HG03354 (cell line): ENCODE measurements around the gene USHBP1.
A peak's percentile ranks its signal among the peaks of the same experiment; 100 is the strongest.

Experiments
- ATAC-seq: cut with Tn5 transposase; IDR thresholded peaks from one replicate; pipeline ENCODE4 v1.9.1; 2021; ENCODE audit warnings: mild to moderate bottlenecking; ENCODE audit not compliant: unreplicated experiment, poor library complexity, severe bottlenecking

Gene USHBP1

GRCh38 chr19:17264641-17264979 lies at the start of gene USHBP1:
Gene USHBP1, minus strand, starts transcription at chr19:17264745. Its CDS starts 446 bp downstream, at chr19:17264299.
- no peak for ATAC-seq

- no peak for ATAC-seq
Measured at GRCh38 chr19:17314007-17314593, 49.6 kb upstream of the USHBP1 start.

- no peak for ATAC-seq
Measured at GRCh38 chr19:17312189-17313113, 47.9 kb upstream of the USHBP1 start.

DNA sequence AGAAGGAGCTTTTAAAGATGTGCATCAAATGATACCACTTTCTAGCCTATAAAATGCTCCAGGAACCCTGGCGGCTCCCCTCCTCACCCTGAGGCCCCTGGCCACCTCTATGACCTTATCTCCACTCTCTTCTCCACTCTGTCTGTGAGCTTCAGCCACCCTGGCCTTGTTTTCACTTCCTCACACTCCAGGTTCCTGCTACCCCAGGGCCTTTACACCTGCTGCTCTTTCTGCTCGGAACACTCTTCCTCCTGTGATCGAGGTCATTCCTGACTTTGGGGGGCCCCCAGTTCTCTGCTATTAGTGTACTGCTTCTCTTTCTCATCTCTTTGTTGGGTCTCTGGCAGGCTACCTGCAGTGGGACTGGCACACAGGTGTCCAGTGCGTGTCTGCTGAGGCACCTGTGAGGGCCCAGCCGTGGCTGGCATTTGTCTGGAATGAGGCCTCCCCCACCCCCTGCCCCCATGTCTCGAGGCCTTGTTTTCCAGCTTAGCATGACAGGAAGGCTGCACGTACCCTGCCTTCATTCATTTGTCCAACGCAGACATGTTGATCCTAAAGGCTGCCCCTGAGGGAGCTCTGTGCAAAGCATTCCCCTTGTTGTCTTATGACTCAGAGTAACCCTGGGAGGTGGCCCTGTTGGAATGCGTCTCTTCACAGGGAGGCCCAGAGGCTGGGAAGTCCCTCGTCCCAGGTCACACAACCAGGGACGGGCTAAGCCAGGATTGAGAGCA lies 47.1 kb upstream of the USHBP1 start:
- no peak for ATAC-seq

- no peak for ATAC-seq
Measured at GRCh38 chr19:17309965-17310461, 45.5 kb upstream of the USHBP1 start.

DNA sequence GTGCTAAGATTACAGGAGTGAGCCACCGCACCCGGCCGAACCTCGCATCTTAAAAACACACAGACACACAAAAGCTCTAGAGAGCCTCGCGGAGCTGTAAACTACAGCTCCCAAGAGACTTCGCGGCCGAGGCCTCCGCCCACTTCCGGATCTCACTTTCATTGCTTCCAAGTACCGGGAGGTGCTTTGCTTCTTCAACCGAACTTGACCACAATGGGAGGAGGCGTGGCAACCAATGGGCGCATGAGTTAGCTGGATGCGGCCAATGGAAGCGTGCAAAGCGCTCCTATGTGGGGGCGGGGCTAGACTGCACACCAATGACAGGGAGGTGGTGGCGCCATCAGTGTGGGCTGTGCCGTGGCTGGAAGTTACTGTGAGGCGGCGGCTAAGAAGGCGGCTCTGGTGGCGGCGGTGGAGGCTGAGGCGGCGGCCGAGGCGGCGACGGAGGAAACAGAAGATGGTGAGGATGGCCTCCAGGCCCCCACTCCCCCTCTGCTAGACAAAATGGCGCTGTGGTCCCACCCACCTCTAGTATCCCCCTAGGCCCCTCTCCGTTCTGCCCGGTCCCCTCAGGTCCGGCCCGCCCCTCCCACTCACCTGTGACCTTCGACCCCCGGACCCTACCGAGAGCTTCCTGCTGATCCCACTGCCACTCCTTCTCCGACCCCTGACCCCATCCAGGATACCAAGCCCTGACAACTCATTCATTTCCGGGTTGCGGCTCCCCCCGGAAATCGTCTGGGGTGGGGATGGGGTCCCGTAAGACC lies 44.8 kb upstream of the USHBP1 start, which contains the start of gene DDA1:
TSS of gene DDA1 (plus strand) at position 366 of the 767 bp plus-strand sequence. CDS start at position 458, 92 bp downstream.
- peak; percentile 59 for ATAC-seq

- no peak for ATAC-seq
Measured at GRCh38 chr19:17307876-17308377, 43.4 kb upstream of the USHBP1 start.

GRCh38 chr19:17306285-17306714 lies 41.8 kb upstream of the USHBP1 start:
- no peak for ATAC-seq

GRCh38 chr19:17305517-17306284 lies 41.2 kb upstream of the USHBP1 start, which contains the start of gene MRPL34:
Gene MRPL34, plus strand, starts transcription at chr19:17305872. Its CDS starts 21 bp downstream, at chr19:17305893.
- peak; percentile 66 for ATAC-seq

DNA sequence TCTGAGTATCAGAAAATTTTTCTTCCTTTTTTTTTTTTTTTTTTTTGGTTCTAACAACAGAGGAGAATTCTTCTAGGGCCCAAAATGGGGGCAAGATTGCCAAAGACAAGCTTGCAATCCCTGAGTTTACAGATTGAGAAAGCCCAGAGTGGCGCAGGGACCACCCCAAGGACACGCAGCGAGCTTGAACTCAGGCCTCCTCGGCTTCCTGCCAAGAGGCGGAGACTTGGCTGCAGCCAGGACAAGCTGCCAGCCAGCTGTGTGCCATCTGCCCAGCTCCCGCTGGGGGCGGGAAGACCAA lies 40.6 kb upstream of the USHBP1 start:
- no peak for ATAC-seq

DNA sequence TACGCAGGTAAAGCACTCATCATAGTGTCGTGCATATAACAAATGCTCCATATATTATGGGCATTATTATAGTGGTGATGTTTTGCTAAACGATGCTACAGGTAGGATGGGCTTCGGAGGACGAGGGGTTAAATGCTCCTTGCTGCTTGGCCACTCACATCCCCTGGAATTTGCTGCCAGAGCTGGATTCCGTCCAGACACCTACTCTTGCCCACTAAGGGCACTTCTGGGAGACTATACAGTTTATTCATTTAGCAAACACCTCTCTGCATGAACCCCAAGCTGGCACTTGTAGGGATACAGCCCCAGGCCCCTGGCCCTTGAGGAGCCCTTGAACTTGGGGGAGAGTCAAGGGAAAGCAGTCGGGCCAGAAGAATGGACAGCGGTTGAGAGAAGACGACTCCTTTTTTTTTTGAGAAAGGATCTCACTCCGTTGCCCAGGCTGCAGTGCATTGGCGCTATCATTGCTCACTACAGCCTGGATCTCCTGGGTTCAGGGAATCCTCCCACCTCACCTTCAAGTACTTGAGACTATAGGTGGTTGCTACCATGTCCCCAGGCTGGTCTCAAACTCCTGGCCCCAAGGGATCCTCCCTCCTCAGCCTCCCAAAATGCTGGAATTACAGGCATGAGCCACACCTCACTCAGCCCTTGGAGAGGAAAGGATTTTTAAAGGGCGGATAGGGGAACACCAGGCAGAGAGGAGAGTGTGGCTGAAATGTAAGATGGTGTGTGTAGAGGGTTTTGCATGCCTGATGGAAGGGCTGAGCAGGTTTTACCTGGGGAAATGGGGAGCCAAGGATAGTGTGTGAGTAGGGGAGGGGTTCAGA lies 40.1 kb upstream of the USHBP1 start:
- ATAC-seq = no peak

DNA sequence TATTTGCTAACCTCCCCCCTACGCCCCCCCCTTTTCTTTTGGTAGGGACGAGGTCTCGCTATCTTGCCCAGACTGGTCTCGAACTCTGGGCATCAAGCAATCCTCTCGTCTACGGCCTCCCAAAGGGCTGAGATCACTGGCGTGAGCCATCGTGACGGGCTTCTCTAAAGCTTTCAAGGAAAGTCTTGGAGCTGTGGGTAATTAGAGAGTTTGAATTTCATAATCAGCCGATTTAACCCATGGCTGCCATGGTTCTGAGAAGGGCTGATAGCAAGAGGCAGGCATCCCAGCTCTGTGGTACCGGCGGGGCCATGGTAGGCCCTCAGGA lies 39.4 kb upstream of the USHBP1 start:
- ATAC-seq = no peak

- ATAC-seq = peak; percentile 61
Measured at GRCh38 chr19:17303167-17303939, 38.8 kb upstream of the USHBP1 start, which contains the start of gene ABHD8. Gene ABHD8, minus strand, starts transcription at chr19:17303425. Its CDS starts 1,809 bp downstream, at chr19:17301616.

- no peak for ATAC-seq
Measured at GRCh38 chr19:17302391-17303166, 38.0 kb upstream of the USHBP1 start.

- ATAC-seq = no peak
Measured at GRCh38 chr19:17300992-17301619, 36.6 kb upstream of the USHBP1 start.

- ATAC-seq = no peak
Measured at GRCh38 chr19:17296976-17297375, 32.4 kb upstream of the USHBP1 start.
